Nasal cavity respiratory epithelium epithelial cell of viscerocranial mucosa (primary cell): ENCODE data around the gene EIF4H. TPM values are rescaled to one million over a fixed set of nuclear protein-coding genes. Genes with fewer than 3 reads are reported as not detected.

Experiments
- total RNA-seq: library from RNA; depleted of rRNA; stranded (reverse); fragments of >200 nt; gene quantifications from 2 replicates; pipeline ENCODE4 v1.2.3, GENCODE V29; 2014

Gene EIF4H
- total RNA-seq, result 399 and 460 TPM in 2 replicates

DNA sequence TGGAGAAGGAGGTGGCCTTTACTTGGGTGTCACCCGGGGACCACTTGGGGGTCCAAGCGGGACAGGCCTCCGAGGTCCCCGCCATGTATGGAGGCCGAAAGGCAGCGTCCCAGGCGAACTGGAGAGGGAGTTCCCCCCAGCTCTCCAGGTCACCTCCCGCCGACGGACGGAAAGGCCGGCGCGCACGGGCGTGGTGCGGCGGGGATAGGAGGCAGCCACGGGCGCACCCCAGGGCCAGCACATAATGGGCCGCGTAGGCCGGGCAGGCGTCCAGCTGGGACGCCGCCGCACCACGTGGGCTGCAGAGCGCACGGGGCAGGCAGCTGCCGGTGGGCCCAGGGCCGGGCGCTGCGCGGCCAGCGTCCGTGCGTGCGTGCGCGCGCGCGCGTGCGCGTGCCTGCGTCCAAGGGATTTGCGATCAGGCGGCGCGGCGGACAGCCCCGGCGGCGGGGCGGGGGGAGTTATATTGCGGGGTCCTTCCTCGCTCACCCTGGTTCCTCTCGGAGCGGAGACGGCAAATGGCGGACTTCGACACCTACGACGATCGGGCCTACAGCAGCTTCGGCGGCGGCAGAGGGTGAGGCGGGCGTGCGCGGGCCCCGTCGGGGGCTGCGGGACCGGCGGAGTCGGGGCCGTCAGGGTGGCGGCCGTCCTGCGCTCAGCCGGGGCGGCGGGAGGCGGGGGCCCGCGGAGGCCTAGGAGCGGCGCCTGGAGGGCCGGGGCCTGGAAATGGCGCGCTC, at the start of gene EIF4H:
Gene EIF4H, plus strand, starts transcription at position 491 of the 740 bp plus-strand sequence. Its CDS starts 28 bp downstream, at position 519.

Other genes with a start within 250 kb of the EIF4H start
- 0.14 TPM in 1 of 2 replicates, not detected in the other for gene ELN, start 146.2 kb upstream of the EIF4H start, total RNA-seq
- 11.6 and 48.8 TPM in 2 replicates for gene LIMK1, start 90.6 kb upstream of the EIF4H start, total RNA-seq
- 0.36 and 1.4 TPM in 2 replicates for gene LAT2, start 35.6 kb downstream of the EIF4H start, total RNA-seq
- gene RFC2, start 80.0 kb downstream of the EIF4H start, total RNA-seq, result 13.2 and 13.3 TPM in 2 replicates
- 12.0 and 24.4 TPM in 2 replicates for gene CLIP2, start 115.1 kb downstream of the EIF4H start, total RNA-seq